DOHH2 (cell line): ENCODE data around the gene PANX2.

ENCODE experiments used
- H3F3A ChIP-seq: fragments of 200-600 bp; sonication (generic), shearing (Covaris generic); 2 replicates; pipeline ENCODE4 v1.6.0; 2016; ENCODE audit warnings: antibody characterized with exemption, mild to moderate bottlenecking; ENCODE audit not compliant: control insufficient read depth, insufficient read depth
- H3K27ac ChIP-seq: fragments of 200-600 bp; sonication (generic); 2 replicates; pipeline ENCODE4 v1.5.1; 2014; ENCODE audit warnings: low read depth, mild to moderate bottlenecking, low read length, moderate library complexity
- H3K27me3 ChIP-seq: fragments of 200-600 bp; sonication (generic); 2 replicates; pipeline ENCODE4 v1.6.1; 2014; ENCODE audit warnings: mild to moderate bottlenecking, low read length, mixed read lengths; ENCODE audit not compliant: control insufficient read depth
- H3K36me3 ChIP-seq: fragments of 200-600 bp; sonication (generic); 2 replicates; pipeline ENCODE4 v1.6.1; 2014; ENCODE audit warnings: mild to moderate bottlenecking, low read length, moderate library complexity, mixed read lengths; ENCODE audit not compliant: control insufficient read depth
- H3K4me1 ChIP-seq: fragments of 200-600 bp; sonication (generic); 2 replicates; pipeline ENCODE4 v1.6.1; 2014; ENCODE audit warnings: mild to moderate bottlenecking, low read length, mixed read lengths; ENCODE audit not compliant: control insufficient read depth
- H3K4me2 ChIP-seq: fragments of 200-600 bp; sonication (generic); 2 replicates; pipeline ENCODE4 v1.6.0; 2014; ENCODE audit warnings: mild to moderate bottlenecking, low read length, moderate library complexity
- H3K4me3 ChIP-seq: fragments of 200-600 bp; sonication (generic); 2 replicates; pipeline ENCODE4 v1.5.1; 2014; ENCODE audit warnings: mild to moderate bottlenecking, low read length, mixed read lengths
- H3K79me2 ChIP-seq: fragments of 200-600 bp; sonication (generic); 2 replicates; pipeline ENCODE4 v1.6.1; 2014; ENCODE audit warnings: mild to moderate bottlenecking, low read length, mixed read lengths; ENCODE audit not compliant: control insufficient read depth
- H3K9me2 ChIP-seq: fragments of 200-600 bp; sonication (generic); replicated peaks from 2 replicates; pipeline ENCODE4 v1.6.1; 2014; ENCODE audit warnings: mild to moderate bottlenecking, low read length, mixed read lengths; ENCODE audit not compliant: control insufficient read depth
- H3K9me3 ChIP-seq: fragments of 200-600 bp; sonication (generic); 2 replicates; pipeline ENCODE4 v1.6.1; 2014; ENCODE audit warnings: antibody characterized with exemption, low read length, mixed read lengths; ENCODE audit not compliant: control insufficient read depth, insufficient read depth
- H4K20me1 ChIP-seq: fragments of 200-600 bp; sonication (generic); 2 replicates; pipeline ENCODE4 v1.6.0; 2014; ENCODE audit warnings: low read depth, mild to moderate bottlenecking, antibody characterized with exemption, low read length, moderate library complexity; ENCODE audit not compliant: control insufficient read depth, insufficient read depth
- EZH2phosphoT487 ChIP-seq: fragments of 200-600 bp; sonication (generic); IDR thresholded peaks from 2 replicates; pipeline ENCODE4 v1.6.1; 2017; ENCODE audit warnings: borderline replicate concordance, mild to moderate bottlenecking, antibody characterized with exemption, low read length, moderate library complexity, mixed read lengths
- TF ChIP-seq, protein P1 (sequence below): fragments of 200-600 bp; sonication (generic); IDR thresholded peaks from one replicate; pipeline ENCODE4 v1.5.1; 2014; ENCODE audit warnings: antibody characterized with exemption, mild to moderate bottlenecking, low read depth, low read length; ENCODE audit not compliant: poor library complexity, severe bottlenecking

The PANX2 gene

GRCh38 chr22:50125029-50125428 lies 45.5 kb upstream of the PANX2 start:
- no peak overlapping the region for H3K4me2 ChIP-seq
- peaks cover 21% of the 10 kb centered on the region for H3K9me3 ChIP-seq
- H3F3A ChIP-seq = no peaks in the 10 kb centered on the region
- H4K20me1 ChIP-seq = no peaks in the 10 kb centered on the region
- no peak overlapping the region for H3K4me3 ChIP-seq
- TF ChIP-seq, protein P1, sequence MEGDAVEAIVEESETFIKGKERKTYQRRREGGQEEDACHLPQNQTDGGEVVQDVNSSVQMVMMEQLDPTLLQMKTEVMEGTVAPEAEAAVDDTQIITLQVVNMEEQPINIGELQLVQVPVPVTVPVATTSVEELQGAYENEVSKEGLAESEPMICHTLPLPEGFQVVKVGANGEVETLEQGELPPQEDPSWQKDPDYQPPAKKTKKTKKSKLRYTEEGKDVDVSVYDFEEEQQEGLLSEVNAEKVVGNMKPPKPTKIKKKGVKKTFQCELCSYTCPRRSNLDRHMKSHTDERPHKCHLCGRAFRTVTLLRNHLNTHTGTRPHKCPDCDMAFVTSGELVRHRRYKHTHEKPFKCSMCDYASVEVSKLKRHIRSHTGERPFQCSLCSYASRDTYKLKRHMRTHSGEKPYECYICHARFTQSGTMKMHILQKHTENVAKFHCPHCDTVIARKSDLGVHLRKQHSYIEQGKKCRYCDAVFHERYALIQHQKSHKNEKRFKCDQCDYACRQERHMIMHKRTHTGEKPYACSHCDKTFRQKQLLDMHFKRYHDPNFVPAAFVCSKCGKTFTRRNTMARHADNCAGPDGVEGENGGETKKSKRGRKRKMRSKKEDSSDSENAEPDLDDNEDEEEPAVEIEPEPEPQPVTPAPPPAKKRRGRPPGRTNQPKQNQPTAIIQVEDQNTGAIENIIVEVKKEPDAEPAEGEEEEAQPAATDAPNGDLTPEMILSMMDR = no peak
- no peak for TF ChIP-seq EZH2phosphoT487
- no peaks in the 10 kb centered on the region for H3K36me3 ChIP-seq
- H3K27ac ChIP-seq = no peak overlapping the region
- H3K4me1 ChIP-seq = no peaks in the 10 kb centered on the region
- no peaks in the 10 kb centered on the region for H3K9me2 ChIP-seq
- H3K27me3 ChIP-seq = peaks cover 11% of the 10 kb centered on the region
- H3K79me2 ChIP-seq = no peaks in the 10 kb centered on the region

DNA sequence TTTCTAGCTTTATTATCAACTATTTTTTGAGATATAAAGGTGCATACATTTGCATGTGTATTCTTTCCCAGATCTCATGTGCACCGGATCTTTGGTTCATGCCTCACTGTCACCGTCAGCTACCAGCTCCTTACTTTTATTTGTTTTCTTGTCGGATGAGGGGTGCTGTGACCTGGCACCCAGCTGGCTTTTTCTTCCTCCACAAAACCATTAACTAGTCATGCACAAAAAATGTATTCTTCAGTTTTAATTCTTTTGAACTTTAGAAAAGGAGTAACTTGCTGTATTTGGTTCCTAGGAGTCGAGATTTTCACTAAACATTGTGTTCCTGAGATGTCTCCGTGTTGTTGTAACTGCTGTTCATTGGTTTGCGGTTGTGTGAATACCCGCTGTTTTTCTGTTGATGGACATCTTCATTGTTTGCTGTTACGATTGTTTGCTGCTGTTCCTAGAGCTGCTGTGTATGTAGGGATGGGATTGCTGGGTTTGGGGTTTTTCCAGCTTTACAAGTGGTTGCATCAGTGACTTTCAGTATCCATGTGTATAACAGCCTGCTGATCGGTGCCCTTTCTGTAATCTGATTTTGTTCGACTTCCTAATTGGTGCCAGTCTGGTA lies 41.3 kb upstream of the PANX2 start:
- Histone ChIP-seq H3K4me1 (no peaks in the 10 kb centered on the region), H3K79me2 (no peaks in the 10 kb centered on the region)
- TF ChIP-seq EZH2phosphoT487 = no peak
- TF ChIP-seq, protein P1 = no peak

DNA sequence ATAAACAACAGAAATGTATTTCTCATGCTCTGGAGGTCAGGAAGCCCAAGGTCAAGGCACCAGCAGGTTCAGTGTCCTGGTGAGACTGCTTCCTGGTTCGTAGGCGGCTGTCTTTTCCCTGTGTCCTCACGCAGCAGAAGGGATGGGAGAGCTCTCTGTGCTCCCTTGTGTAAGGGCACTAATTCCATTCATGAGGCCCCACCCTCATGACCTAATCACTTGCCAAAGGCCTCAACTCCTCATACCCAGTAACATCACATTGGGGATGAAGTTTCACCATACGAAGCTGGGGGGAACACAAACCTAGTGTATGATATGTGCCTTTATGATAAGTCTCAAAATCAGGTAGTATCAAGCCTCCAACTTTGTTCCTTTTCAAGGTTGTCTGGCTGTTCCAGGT lies 38.6 kb upstream of the PANX2 start:
- no peak for TF ChIP-seq EZH2phosphoT487
- TF ChIP-seq, protein P1 = no peak

More for the DNA sequence above, 41.3 kb upstream of the PANX2 start:
- Histone ChIP-seq H3K9me2 (no peaks in the 10 kb centered on the region), H3K36me3 (no peaks in the 10 kb centered on the region), H4K20me1 (no peaks in the 10 kb centered on the region), H3K4me2 (no peak overlapping the region), H3K4me3 (no peak overlapping the region), H3K9me3 (peaks cover 7% of the 10 kb centered on the region), H3F3A (no peaks in the 10 kb centered on the region), H3K27me3 (peaks cover 11% of the 10 kb centered on the region), H3K27ac (no peak overlapping the region)

More for the DNA sequence above, 38.6 kb upstream of the PANX2 start:
- Histone ChIP-seq H4K20me1 (no peaks in the 10 kb centered on the region), H3K4me1 (no peaks in the 10 kb centered on the region), H3K36me3 (no peaks in the 10 kb centered on the region), H3F3A (no peaks in the 10 kb centered on the region), H3K79me2 (no peaks in the 10 kb centered on the region), H3K27me3 (peaks cover 15% of the 10 kb centered on the region), H3K4me2 (no peak overlapping the region), H3K27ac (no peak overlapping the region), H3K9me2 (no peaks in the 10 kb centered on the region), H3K4me3 (no peak overlapping the region), H3K9me3 (no peaks in the 10 kb centered on the region)
